GM18526 (cell line): Measurements from ENCODE around the gene MDGA2.

Experiments
- POLR2A ChIP-seq: IDR thresholded peaks from 3 replicates; pipeline ENCODE4 v1.6.1; 2011; ENCODE audit not compliant: insufficient read length; ENCODE audit errors: extremely low read depth

MDGA2 gene

DNA sequence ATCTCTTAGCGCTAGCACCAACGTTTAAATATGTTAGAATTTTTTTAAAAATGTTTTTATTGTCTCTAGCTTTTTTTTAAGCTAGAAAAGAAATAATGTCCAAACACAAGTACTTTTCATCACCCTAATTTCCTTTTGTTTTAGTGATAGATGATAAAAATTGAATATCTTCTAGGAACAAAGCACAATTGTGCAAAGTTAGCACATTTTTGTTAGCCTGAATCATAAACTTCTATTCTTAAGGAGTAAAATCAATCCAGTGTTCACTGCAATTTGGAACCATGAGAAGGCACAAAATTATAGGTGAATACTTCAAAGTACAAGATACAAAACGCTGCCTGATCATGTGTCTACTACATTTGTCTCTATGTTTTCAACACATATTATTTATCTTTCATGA, 615.4 kb downstream of the MDGA2 start:
- TF ChIP-seq POLR2A, result no peak

DNA sequence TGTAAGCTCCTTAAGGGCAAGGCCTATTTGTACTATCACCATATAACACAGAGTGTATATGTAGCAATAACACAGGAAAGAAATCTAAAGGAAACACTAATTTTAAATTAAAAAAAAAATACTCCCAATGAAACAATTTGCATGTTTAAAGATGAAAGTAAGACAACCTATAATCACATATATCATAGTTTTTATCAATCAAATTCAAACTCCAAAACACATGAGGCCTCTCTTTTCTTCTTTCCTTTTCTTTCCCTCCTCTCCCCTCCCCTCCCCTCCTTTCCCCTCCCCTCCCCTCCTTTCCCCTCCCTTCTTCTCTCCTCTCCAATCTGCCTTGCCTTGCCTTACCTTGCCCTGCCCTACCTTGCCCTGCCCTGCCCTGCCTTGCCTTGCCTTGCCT, 618.0 kb downstream of the MDGA2 start:
- TF ChIP-seq POLR2A, result no peak

DNA sequence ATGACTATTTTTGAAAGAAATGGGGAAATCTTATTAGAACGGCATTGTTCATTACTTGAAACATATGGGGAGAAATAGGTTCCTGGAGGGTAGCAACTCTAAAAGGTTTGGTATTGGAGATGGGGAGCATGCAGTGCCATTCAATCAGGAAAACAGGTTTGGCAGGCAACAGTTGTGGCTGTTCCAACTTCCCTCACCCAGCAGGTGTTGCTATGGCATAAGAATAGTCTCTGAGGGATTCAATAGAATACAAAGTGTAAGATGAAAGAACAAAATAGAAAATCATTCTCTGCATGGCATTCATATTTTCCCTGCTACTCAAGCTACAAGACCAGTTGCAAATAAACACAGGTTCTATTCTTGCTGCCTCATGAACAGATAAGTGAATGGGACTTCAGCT, 630.6 kb downstream of the MDGA2 start:
- TF ChIP-seq POLR2A, result no peak

DNA sequence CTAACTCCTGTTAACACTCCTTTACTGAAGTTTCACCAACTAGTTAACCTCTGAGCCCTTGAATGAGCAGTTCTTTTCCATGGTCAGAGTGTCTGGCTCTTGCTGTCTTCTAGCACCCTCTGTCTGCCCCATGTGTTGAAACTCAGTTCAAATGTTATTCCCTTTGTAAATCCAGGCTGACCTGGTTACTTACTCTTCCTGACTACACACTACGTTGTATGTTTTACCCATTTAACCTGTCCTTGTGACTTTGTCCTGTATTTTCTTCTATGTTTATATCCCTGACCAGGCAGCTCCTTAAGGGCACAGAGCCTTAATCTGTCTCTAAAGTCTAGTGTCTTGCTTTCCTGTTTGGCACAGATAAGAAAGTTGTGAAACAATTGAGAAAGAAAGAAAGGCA, 634.9 kb downstream of the MDGA2 start:
- TF ChIP-seq POLR2A, result no peak

DNA sequence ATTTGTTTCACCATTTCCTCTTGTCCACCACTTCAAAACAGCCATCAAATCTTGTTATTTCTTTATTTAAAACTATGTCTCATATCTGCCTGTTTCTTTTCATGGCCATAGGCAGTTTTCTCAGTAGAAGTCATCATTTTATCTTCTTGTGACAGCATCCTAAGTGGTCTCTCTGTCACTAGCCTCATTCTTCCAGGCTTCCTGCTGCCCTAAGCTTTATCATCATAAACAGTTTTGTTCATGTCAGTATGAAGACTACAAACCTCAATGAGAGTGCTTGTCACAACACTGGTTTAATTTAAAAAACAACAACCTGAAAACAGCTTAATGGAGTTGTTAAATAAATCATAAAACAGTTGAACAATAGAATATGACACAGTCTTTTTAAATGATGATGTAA, 636.1 kb downstream of the MDGA2 start:
- TF ChIP-seq POLR2A, result no peak

DNA sequence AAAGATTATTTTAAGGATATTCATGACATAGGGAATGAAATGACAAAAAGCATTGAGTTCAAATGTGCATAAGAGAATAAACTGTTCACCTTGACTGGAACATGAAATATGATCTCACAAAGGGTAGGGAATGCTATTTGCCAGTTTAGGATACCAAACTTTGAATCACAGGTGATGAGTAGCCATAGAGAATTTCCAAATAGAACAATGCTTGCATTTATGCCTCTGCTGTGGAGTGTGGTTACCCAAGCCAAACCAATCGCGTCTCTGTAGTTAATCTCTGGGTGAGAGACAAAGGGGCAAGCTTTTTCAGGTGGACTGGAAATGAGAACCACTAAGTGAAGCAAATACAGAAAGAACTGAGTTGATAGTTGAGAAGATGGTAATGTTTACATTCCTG, 652.7 kb downstream of the MDGA2 start:
- no peak for TF ChIP-seq POLR2A

DNA sequence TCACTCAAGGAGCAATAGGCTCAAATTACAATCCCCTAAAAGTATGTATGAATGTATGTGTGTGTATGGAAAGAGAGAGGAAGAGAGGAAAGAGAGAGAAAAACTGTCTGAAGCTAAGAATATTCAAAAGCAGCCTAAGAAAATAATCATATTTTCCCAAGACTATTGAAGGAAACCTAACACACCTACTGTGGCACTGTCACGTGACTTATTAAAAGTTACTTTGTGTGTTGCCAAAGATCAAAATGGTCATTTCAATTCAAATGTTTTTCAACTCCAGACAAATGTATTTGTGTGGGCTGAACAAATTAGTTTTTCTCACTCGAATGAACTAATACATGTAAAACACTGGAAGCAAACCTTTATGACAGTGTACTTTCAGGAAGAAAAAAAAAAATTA, 654.9 kb downstream of the MDGA2 start:
- no peak for TF ChIP-seq POLR2A

DNA sequence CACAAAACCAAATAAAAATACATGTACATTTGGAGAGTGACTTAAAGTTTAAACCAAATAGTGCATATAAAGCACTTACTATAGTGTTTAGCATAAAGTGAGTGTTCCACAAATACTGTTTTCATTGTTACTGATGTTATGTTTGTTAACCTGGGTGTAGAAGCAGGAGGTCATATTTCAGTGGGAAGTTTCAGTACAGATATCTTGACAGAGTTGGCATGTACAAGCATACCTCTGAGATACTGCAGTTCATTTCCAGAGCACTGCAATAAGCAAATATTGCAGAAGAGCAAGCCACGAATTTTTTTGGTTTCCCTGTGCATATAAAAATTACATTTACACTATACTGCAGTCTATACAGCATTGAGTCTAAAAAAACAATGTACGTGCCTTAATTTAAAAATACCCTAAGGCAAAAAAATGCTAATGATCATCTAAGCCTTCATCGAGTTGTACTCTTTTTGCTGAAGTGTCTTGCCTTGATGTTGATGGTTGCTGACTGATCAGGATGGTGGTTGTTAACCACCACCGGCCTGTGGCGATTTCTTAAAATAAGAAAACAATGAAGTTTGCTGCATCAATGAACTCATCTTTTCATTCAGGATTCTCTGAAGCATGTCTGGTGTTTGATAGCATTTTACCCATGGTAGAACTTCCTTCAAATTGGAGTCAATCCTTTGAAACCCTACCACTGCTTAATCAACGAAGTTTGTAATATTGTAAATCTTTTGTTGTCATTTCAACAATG, 662.7 kb downstream of the MDGA2 start:
- no peak for TF ChIP-seq POLR2A

DNA sequence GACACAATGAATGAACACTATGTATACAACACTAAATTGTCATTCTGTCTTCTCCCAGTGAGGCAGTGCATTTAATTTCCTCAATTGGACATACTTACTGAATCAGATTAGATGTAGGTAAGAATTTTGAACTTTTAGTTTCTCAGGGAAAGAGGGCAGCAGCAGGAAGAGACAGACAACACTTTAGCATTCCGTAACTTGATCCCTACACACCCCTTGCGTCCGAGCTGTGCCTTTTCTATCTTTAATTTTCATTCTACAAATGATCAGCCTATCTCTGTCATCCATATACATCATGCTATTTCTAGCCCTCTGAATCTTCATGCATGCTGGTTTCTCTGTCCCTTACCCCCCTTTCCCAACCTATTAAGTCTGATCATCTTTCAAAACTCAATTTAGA, 665.8 kb downstream of the MDGA2 start:
- no peak for TF ChIP-seq POLR2A

DNA sequence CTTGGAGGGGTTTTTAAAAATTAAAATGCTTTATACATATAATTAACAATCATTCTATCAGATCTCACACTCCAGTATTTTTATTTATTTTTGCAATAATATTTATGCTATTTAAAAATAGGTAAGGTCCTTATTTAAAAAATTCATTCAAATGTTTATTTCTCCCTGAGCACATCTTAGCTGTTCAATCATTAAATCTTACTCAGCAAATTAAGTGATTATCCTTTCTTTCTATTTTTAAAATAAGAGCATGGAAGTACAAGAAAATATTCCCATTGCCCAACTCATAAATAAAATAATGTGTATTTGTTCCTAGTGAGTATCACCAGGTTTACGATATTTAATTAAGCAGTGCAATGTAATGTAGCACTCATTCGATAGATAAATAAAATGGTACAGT, 666.7 kb downstream of the MDGA2 start:
- TF ChIP-seq POLR2A, result no peak

DNA sequence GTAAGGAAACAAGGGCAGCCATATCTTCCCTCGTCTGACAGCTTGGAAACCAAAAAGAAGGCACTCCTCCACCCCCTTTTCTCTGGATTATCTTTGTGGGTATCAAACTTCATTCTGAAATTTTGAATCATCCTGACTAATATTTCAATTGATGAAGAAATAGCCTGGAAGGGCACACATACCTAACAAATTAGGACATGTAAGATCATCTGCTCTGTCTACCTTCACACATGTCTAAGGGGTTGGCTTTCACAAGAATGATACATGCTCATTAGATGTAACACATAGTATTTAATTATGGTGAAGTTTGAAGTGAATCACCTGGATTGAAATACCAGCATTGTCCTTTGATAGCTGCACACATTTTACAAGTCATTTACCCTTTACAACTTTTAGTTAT, 675.7 kb downstream of the MDGA2 start:
- no peak for TF ChIP-seq POLR2A

DNA sequence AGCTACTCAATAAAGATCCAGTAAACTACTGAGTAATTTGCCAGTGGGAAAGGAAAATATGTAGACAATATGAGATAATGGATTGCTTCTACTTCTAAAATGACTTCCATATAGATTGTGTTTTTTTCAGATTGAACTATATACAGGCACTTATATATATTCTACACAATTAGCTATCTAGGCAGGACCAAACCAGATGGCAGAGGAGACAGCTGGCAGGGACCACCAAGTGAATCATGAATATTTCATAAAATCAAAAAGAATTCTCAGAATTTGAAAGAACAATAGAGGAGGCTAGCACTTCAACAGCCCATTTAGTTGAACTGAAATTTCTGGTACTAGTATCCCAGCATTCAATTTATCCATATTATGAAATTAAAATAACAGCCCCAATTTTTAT, 685.8 kb downstream of the MDGA2 start:
- TF ChIP-seq POLR2A, result no peak

DNA sequence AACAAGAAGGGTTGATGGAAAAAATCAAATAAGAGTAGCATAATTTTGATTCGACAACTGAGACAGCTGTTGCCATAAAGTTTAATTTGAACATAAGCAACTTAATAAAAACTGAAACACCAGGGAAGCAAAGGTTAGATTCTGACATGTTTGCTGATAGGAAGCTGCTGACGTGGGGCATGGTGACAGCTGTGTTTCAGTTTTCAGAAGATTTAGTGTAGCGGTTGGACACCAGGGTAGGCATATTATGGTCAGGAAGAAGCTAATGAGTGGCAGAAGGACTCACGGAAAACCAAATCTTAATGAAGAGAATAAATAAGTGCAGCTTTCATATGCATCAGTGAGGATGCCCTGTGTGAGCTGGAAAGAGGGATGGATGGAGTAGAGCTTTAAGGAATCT, 687.1 kb downstream of the MDGA2 start:
- TF ChIP-seq POLR2A, result no peak

DNA sequence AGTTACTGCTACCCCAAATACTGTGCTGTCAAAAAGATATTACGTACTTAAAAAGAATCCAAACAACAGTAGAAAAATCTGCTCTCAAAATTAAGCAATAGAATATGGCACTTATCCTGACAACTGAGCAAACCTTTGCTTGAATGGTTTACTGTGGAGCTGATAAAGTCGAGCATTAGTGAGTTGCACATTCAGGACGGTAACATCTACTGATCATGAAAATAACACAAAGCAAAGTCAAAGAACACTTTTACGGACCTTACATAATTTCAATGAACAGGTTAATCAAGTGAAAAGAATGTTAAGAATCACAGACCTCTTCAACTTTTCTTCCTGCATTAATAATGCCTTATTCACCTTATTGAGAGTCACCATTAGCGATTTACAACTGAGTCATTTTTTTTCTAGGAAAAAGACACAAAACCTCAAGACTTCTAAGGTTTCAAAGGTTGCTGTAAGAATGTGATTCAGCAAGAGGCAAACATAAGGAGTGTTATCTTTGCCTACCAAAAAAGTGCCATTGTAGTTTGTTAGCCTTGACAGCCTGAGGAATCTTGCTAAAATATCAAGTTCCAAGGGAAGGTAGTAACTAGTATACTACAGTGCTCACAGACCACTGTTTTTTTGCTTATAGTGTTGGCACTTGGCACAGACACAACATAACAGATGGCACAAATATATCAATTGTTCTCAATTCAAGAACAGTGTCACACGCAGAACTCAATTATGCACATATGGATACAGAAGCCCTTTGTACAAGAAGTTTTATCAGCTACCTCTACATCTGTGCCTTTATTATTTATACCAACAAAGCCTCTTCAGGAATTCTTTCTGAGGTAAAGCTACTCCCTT, 689.6 kb downstream of the MDGA2 start:
- no peak for TF ChIP-seq POLR2A

DNA sequence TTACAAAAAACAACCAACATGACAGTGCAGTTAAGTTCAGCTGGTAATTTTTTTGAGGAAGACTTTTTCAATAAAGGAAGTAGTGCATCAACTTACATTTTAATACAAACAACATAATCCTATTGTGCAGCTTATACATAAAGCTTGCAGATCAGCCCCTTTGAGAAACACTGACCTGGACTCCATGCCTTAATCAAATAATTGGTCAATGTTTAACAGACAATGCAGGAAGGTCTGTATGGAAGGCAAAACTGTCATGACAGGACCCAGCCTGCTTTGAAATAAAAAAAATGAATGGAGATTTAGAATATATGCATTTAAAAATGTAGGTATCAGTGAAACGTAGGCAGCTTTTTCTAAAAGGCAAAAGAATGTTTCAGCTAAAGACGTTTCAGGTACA, 702.1 kb downstream of the MDGA2 start:
- TF ChIP-seq POLR2A, result no peak

DNA sequence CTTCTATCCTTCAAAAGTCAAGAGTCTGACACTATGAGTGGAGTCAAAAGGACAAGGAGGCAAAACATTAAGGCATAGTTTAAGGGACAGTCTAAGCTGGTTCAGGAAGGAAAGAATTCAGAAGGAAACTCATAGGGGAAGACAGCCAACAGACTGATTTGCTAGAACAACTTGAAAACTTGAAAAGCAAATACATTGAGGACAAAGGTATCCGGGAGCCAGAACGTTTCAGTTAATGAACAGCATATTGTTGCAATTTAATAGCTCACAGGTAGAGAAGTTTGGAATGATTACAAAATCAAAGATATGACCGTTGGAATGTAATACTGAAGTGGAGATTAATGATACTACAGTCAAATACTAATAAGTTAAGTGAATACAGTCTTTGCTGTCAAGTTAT, 711.0 kb downstream of the MDGA2 start:
- TF ChIP-seq POLR2A, result no peak
